Stimulated activated CD4-positive, alpha-beta T cell treated with anti-CD3 and anti-CD28 coated beads, Interleukin-2, amount 100 ng/mL, for 48 hours (primary cell): Measurements from ENCODE around the gene WDR4.
"Not testable (repeated sequence)": the region's sequence is repeated elsewhere in the genome, so short reads cannot be mapped to it uniquely, and the experiment has no call there.

Experiments
- DNase-seq, 2 donors: peaks; one replicate each; pipeline ENCODE4 v3.0.0-alpha.2; 2020

Gene WDR4, protein sequence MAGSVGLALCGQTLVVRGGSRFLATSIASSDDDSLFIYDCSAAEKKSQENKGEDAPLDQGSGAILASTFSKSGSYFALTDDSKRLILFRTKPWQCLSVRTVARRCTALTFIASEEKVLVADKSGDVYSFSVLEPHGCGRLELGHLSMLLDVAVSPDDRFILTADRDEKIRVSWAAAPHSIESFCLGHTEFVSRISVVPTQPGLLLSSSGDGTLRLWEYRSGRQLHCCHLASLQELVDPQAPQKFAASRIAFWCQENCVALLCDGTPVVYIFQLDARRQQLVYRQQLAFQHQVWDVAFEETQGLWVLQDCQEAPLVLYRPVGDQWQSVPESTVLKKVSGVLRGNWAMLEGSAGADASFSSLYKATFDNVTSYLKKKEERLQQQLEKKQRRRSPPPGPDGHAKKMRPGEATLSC

GRCh38 chr21:42878993-42879787 lies at the start of gene WDR4:
TSS of gene WDR4 (minus strand) at chr21:42879539. CDS start at chr21:42879495, 44 bp downstream.
- peak; percentile 97 to 99 for DNase-seq

DNA sequence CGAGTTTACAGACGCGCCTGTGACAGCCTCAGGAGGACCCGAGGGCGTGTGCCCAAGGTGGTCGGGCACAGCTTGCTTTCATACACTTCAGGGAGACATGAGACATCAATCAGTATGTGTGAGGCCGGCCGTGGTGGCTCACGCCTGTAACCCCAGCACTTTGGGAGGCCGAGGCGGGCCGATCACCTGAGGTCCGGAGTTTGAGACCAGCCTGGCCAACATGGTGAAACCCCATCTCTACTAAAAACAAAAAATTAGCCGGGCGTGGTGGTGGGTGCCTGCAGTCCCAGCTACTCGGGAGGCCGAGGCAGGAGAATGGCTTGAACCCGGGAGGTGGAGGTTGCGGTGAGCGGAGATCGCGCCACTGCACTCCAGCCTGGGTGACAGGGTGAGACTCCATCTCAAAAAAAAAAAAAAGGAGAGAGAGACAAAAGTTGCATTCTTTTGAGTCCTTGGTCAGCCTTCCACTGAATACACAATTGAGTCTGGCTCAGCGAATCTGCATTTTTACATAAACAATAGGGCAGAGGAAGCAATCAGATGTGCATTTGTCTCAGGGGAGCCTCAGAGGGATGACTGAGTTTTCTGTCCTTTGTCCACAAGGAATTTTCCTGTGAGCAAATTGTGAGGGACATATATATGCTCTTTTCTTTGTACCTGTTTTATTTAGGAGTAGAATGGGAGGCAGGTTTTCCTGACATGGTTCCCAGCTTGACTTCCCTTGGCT lies 48.3 kb upstream of the WDR4 start:
- not testable (repeated sequence) for DNase-seq

DNA sequence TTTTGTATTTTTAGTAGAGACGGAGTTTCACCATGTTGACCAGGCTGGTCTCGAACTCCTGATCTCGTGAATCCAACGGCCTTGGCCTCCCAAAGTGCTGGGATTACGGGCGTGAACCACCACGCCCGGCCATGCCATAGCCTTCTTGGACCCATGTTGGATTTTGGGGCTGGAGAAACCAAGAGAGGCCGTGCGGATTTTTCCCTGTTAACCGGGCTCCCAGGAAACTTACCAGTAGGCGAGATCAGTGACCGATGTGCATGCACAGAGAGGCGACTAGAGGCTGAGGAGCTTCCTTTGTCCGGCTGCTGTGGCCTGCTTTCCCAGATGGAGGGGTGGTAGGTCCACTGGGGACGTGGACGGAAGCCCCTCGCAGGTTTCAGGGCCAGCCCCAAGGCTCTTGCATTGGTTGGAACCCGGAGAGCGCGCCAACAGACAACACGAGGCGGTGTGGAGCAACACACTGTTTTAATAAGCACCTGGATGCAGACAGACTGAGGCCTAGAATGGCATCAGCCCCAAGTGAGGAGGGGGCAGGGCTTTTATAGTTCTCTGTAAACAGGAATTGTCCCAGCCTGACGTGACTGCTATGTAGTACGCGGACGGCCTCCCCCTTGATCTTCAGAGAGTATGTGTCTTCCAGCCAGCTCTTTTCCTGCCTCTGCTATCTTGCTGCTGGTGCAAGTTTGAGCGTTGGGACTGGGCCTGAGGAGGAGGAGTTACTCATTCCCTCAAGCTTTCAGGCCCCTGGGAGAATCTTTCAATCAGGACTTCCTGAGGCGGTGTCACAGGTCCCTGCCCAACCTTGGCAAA lies 46.0 kb upstream of the WDR4 start, which contains the start of gene ERVH48-1:
Gene ERVH48-1, minus strand, starts transcription at position 517 of the 813 bp plus-strand sequence. CDS start 6,624 bp downstream, outside the sequence.
- DNase-seq = no peak

DNA sequence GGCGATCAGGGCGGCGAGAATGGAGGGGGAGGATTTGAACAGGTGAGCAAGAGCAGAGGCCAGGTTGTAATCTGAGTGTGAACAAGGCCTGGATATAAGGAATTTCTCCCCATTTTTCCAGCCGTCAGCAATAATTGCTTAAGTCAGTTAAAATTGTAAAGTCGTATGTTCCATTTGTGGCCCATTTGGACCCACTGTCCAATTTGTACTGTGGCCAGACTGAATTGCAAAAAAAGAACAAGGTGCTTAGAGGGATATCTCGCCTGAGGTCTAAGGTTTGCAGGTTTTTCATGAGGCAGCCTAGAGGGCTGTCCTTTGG lies 45.1 kb upstream of the WDR4 start:
- no peak for DNase-seq

- DNase-seq = peak; percentile 60 to 69
These were observed 44.5 kb upstream of the WDR4 start for GRCh38 chr21:42923553-42924432.

DNA sequence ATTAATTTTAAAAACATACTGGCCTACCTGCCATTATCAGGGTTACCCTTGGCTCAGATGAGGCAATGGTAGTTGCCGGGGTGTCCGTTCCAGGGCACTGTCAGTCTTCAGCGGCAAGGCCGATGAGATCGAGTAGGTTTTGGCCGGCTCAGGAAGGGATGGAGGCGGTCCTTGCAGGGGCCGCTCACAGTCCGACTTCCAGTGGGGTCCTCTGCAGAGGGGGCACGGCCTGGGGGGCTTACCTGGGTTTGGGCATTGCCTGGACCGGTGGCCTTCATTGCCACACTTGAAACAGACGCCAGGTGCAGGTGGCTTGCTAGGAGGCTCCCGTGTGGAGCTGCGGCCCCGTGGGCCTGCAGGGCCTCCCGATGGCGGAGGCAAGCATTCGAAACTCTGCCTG lies 43.6 kb upstream of the WDR4 start:
- no peak for DNase-seq

- DNase-seq = no peak
These were observed 42.6 kb upstream of the WDR4 start for GRCh38 chr21:42921927-42922326.

DNA sequence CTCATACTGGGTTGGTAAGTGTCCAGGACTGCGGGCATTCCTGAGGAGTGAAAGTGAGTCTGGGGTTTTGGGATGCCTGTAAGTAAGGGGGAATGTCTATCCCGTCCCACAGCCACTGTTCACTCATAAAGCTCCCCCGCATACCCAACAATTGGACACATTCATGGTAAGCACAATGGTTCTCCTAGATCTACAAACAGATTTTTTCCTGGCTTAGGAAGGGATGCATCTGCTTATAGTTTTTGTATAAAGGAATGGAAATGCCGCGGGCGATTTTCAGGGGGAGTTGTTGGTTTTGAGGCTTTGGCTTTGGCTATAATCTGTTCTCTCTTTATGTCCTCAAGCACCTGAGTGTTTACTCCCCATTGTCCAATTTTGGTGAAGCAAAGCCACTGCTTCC lies 39.0 kb upstream of the WDR4 start:
- DNase-seq = no peak

- no peak for DNase-seq
These were observed 34.1 kb upstream of the WDR4 start for GRCh38 chr21:42913476-42913875.

DNA sequence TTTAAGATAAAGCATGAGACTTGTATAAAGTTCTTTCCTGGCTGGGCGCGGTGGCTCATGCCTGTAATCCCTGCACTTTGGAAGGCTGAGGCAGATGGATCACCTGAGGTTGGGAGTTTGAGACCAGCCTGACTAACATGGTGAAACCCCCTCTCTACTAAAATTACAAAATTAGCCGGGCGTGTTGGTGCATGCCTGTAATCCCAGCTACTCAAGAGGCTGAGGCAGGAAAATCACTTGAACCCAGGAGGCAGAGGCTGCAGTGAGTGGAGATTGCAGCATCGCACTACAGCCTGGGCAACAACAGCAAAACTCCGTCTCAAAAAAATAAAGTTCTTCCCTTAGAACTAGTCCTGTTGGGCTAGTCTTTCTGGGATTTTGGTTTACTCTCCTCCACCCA lies 32.6 kb upstream of the WDR4 start:
- not testable (repeated sequence) for DNase-seq

- DNase-seq = not testable (repeated sequence)
These were observed 29.1 kb upstream of the WDR4 start for GRCh38 chr21:42908484-42908883.

GRCh38 chr21:42906233-42906632 lies 26.9 kb upstream of the WDR4 start:
- DNase-seq = no peak

DNA sequence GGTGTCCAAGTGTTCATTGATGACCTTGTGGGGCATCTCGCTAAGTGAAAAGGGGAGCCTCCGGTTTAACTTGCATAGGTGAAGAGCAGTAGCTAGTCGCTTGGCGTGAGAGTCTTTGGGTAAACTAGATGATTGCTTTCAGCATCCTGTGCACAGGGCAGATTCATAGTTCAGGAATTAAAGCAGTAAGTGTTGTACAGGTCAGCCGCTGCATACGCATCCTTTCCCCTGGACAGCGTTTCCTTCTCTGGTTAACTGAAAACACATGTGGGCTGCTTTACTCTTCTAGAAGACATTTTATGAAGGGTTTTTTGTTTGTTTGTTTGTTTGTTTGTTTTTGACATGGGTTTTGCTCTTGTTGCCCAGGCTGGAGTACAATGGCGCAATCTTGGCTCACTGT lies 25.9 kb upstream of the WDR4 start:
- DNase-seq = no peak

DNA sequence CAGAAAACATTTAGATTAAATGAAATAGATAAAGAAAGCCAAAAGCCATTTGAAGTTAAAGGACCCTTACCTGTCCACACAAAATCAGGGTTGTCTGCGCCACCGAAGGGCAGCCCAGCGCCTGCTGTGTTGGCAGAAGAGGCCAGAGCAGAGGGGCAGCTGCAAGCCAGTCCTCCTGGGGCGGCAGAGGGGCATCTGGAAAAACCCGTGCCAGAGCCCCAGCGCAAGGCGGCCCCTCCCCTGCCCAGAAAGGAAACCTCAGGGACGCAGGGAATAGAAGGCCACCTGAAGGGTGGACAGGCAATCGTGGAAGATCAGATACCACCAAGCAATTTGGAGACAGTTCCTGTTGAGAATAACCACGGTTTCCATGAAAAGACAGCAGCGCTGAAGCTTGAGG lies 24.5 kb upstream of the WDR4 start:
- no peak for DNase-seq

- DNase-seq = no peak
These were observed 21.1 kb upstream of the WDR4 start for GRCh38 chr21:42900446-42900845.

- peak; percentile 100 for DNase-seq
These were observed 13.8 kb upstream of the WDR4 start, which contains the start of gene NDUFV3 for GRCh38 chr21:42892931-42893755. TSS of gene NDUFV3 (plus strand) at chr21:42893309. CDS start at chr21:42893334, 25 bp downstream.

GRCh38 chr21:42892582-42892930 lies 13.2 kb upstream of the WDR4 start:
- DNase-seq = peak in 1 of 2 donors; percentile 3

GRCh38 chr21:42887326-42887725 lies 8.0 kb upstream of the WDR4 start:
- no peak for DNase-seq

GRCh38 chr21:42883921-42884320 lies 4.6 kb upstream of the WDR4 start:
- no peak for DNase-seq

- DNase-seq = no peak
These were observed 1.0 kb upstream of the WDR4 start for GRCh38 chr21:42880352-42880751.

DNA sequence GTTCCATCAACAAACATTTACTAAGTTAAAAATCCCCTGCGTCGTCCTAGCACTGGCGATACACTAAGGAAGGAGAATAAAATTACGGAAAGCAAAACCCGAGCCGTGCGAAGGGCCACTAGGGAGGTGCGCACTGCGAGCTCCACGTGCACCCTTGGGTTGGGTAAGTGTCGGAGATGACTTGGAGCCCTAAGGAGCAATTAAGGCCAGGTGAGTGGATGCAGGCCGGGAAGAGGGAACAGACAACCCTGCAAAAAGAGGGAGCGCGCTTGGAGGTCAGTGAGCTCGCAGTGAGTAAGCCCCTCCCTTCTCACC lies 704 bp downstream of the WDR4 start:
- no peak for DNase-seq
